NCI-H345 (cell line): ENCODE results near the gene SLC12A3.
A peak's percentile ranks its signal among the peaks of the same experiment; 100 is the strongest.
"Not testable (repeated sequence)": the region's sequence is repeated elsewhere in the genome, so short reads cannot be mapped to it uniquely, and the experiment has no call there.

Experiments used
- DNase-seq: peaks from one replicate; lab custom pipeline; 2025; lab: John Stamatoyannopoulos, UW

Gene SLC12A3

DNA sequence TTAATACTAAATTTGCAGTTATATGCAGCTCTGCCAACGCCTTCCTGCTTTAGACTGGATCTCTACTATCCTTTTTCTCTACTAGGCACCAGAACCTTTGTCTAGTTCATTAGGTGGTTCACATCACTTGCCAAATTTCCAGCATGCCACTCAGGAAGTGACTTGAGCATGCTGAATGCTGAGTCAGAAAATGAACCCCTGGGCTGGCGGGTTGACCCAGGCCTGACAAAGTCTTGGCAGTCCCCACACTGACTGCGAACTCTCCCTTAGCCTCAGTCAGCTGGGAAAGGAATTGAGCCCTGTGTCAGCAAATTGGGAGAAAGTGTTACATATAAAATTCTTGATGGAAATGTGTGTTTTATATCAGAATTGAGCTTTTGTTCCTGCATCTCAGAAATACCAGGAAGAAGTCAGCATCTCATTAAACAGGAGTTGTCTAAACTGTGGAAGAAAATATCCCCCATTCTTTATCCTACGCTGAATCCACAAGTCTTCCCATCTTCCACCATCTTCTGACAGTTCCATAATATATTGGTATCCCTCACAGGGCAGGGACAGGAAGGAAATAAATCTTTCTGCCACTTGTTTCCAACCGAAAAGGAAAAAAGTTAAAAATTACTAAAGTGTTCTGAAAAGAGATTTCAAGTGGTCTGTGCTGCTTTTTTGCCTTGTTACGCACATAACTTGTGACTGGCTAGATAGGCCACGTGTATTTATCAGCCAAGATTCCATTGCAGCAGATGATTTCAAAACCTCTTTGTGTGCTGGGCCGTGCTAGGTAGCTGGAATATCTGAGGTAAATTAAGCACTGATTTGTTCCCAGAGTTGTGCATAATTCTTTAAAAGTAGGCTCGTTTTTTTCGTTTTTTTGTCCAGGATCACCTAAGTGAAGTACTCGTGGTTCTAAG is 16.7 kb upstream of the SLC12A3 start:
- no peak for DNase-seq

DNA sequence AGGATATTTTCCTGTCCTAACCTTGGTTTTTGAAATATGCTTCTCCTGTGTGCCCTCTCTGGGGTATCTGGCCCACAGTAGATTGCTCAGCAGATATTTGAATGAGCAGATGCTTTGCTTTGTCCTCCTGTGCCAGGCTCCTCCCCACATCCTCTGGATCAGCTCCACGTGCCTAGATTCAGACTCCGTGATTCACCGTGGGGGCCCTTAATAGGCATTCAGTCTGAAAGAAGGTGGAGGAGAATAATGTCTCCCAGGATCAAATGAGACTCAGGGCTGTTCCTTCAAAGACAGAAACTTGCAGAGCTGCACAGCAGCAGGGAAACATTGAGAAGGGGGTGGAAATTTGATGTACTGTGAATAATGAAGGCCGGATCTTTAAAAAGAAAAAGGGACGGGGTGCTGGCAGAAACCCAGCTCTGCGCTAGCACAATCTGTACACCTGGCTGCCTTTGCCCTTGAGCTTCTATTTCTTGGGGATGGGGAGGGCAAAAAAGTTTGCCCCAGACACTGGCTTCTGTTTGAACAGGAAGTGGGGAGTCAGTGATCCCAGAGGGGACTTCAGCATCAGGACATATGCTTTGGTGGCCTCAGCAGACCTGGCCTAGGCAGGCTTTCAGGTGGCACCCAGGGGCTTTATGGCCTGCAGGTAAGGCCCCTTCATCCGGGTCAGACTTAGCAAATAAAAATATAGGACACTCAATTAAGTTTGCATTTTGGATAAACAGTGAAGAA is 15.9 kb upstream of the SLC12A3 start:
- no peak for DNase-seq

DNA sequence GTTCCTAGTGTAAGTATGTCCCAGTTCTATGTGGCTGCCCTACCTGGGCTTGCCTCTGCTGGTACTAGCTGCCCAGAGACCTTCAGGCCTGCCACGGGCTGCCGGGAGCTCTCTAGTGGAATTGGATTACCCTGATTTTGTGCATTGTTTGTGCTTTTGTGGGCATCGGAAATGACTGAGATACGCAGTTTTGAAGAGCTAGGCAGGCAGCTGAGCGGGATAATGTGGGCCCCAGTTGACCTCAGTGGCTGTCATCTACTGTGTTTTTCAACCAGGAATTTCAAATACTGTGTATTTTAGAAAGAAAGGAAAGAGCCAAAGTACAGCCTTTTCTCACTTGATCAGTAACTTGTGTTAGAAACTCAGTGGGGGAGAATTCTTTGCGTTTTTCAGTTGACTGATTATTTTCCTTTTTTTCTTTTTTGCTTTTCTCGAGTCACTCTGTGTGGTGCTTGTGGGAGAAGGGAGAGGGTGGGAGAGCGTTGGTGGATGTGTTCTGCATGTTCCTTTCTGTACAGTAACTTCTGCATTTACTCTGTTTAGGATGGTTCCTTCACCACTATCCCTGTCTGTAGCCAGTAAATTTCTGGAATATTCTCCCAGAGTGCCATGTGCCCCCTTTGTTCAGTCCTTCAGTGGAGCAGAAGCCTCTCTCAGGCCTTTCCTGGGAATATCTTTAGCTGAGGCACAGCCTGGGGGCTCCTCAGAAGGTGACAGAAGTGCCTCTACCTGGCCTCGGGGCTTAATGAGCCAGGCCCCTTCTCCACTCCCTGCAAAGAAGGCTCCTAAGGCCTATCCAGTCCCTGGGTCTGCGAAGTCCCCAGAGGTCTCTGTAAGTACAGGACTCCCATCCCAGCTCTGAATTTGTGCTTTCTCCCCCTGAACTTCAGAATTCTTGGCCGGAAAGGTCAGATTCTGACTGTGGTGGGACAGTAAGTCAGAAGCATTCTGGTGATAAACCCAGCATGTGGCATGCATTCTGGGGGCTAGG is 15.0 kb upstream of the SLC12A3 start:
- DNase-seq, result no peak

DNA sequence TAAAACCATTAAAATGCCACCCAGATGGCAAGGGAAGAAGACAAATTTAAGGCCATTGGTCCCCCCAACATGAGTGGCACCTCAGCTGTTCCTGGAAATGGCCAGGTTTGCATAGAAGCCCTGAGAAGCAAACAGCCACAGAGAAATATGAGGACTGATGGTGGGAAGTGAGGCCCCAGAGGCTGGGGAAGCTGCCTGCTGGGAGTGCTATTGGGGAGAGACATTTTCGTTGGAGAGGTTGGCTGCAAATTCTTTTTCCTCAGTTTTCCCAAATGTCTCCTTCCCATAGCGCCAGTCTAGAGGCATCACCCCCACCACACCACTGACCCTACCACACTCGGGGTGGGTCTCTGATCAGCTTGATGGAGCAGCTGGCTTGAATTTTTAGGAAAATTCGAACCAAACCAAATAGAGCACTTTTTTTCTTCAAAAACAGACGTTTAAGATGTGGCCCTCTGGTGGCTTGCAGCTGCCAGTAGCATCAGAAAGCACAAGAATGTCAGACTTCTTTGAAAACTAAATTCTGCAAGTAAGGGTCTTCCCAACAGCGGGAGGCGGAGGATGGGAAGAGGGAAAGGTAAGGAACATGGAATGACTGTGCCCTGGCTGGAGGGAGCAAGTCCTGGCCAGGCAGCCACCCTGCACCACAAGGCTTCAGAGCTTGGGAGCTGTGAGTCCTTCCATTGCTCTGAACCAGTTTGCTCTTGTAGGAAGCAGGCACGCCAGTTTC is 13.2 kb upstream of the SLC12A3 start:
- no peak for DNase-seq

DNA sequence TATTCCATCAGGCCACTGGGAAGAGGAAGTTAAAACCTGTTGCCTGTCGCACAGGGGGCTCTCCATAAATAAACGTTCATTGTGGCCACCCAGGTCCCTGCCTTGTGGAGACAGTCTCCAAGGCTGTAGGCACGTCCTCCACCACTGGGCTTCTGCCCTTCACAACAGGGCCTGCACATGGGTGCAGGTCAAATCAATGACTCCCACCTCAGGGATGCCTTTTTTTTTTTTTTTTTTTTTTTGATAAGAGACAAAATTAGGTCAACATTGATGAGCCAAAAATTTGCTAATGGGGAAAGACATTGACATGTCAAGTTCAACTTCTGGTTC is 12.6 kb upstream of the SLC12A3 start:
- DNase-seq, result no peak

DNA sequence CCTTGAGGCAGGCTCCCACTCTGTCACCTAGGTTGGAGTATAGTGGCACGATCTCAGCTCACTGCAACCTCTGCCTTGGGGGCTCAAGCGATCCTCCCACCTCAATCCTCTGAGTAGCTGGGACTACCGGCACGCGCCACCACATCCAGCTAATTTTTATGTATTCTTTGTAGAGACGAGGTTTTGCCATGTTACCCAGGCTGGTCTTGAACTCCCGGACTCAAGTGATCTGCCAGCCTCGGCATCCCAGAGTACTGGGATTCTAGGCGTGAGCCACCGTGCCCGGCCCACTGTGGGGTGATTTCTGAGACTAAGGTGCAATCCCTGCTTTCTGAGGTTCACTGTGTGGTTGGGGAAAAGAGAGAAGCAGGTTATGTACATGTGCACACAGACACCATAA is 12.0 kb upstream of the SLC12A3 start:
- DNase-seq, result no peak

DNA sequence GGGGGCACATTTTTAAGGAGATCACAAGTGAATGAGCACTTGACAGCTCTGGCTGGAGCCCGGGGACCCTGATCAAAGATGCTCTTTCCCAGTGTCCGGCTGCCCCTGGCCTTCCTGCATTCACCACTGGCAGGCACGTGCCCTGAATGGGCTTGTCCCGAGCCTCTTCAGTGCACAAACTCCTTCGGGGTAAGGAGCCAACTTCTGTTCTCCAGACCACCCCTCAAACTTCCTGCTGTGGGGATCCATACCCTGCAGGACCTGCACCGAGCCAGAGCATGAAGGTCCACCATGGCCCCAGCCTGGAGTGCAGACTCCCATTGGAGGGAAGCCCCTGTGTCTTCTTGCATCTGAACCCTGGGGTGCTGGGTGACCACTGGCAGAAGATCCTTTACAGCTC is 9.8 kb upstream of the SLC12A3 start:
- DNase-seq, result no peak

DNA sequence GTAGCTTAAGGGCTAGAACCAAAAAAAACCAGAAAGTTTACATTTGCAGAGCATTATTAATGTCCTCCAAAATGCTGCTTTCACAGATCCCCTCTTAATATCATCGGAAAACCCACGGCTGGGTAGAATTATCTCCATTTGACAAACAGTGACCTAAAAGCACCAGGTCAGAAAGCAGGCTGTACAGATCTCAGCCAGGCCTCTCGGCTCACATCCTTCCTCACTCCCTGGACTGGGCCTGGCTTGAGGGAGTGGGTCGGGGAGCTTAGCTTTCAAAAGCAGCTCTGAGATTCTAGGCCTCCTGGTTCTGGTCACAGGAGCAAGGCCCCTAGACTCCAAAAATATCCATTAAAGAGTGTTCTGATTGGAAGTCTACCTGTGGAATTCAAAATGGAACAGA is 9.1 kb upstream of the SLC12A3 start:
- DNase-seq, result no peak

DNA sequence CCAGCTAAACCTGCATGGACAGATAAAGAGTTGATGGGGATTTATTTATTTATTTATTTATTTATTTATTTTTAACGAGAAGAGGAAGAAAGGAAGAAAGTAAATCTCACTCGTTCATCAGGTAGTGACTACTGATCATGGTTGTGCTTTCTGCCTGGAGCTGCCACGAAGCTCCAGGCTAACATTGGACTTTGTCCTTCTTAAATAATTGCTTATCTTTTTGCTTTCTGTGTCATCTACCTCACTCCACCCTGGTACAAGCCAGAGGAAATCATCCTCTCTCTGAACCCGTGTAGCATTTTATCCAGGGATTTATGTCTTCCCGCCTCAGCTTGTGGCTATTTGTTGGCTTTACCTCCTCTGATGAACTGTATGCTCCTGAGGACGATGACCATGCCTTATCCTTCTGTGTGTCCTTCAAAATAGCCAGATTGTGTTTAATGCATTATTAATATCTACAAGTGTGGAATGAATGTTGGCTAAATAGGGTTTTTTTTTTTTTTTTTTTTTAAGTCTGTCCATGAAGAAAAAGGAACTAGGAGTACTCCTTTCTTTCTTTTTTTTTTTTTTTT is 8.0 kb upstream of the SLC12A3 start:
- DNase-seq, result no peak

DNA sequence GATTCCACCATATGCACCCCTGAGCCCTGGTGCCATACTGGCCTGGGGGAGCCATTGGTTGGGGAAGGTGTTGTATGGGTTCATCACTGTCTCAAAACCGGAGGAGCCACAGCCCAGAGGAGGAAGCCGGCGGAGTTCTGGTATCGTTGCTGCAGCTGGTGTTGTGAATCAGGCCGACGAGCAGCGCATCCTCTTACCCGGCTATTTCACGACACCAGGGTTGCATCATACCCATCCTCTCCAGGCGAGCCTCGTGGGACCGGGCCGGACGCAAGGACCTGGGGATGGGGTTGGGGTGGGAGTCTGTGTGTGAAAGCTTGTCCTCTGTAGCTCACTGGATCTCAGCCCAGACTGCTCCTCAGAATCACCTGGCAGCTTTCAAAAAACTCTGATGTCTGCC is 6.6 kb upstream of the SLC12A3 start:
- DNase-seq, result no peak

DNA sequence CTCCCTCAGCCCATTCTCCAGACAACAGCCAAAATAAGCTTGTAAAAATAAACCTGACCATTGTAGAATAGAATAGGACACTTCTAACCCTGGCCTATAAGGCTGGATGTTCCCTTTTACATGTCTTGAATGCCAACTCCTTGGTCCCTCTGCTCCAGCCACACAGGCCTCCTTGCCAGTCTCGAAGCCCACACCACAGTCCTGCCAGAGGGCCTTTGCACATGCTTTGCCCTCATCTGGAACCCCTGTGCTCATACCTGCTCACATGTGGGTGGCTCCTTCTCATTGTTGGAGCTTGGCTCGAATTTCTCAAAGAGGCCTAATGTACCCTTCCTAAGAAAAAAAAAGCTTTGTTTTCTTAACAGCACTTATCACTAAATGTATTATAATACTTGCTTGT is 5.4 kb upstream of the SLC12A3 start:
- no peak for DNase-seq

DNA sequence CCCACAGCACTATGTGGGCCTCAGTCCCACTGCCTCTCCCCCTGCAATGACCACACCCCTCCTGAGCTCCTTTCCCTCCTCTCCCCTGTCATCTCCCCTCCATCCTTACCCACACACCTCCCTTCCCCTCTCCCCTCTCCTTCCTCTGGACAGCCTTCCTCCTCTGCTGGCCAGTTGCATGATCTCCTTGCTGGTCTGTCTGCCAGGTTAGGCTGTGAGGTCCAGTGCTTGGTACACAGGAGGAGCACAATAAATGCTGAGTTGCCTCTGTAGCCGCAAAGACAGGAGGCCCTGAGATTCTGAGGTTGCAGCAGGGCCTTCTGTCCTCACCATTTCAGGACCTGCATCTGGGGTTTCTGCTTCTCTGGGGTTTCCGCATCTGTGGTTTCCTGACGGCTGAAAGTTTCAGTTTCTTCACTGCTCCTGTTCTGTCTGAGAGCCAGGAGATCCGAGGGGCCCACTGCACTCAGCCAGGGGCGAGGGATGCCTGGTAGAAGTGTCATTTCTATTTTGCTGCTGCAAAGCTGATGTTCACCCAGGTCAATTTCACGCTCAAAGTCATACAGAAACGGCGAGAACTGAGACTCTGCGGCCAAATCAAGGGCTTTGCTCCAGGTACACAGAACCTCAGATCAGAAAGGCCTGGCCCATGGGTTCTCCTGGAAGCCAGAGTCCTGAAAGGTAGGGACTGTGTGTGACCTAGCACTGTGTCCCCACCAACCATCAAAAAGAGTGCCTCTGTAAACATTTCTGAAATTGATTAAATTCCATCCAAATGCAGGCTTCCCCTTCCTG is 4.6 kb upstream of the SLC12A3 start:
- DNase-seq, result no peak

DNA sequence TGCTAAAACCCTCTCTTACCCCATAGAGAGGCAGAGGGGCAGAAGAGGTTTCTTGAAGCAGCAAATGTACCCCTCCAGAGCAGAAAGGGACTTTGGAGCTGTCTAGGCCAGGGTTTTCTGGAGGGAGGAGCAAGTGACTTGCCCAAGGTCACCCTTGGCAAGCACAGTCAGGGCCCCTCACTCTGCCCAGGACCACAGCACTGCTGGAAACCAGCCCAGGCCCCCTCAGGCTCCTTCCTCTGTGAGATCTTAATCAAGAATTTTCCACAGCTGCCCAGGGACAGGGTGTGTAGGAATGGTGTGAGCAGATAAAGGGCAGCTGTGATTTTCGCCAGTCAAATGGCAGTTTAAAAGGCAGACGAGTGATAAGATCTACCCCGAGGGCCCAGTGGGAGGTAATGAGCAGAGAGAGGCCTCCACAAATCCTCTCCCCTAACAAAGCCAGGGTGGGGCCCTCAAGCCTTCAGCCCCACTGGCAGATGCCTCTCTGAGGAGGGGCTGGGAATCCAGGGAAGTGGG is 3.9 kb upstream of the SLC12A3 start:
- no peak for DNase-seq

DNA sequence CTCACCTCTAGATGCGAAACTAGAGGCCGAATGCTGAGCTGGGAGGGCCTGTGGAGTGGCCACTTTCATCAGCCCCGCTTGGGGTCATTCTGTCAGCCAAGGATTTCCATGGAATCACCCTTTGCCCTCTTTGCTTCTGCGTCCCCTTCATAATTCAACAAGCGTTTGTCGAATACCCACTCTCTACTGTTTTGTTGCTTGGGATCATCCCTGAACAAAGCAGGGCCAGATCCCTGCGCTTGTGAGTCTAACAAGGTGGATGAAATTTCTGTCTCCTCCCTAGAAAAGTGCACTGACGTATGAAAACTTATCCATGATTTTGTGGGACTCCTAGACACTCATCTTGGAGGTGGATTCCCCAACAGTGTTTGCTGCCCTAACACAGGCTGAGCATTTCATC is 3.3 kb upstream of the SLC12A3 start:
- no peak for DNase-seq

DNA sequence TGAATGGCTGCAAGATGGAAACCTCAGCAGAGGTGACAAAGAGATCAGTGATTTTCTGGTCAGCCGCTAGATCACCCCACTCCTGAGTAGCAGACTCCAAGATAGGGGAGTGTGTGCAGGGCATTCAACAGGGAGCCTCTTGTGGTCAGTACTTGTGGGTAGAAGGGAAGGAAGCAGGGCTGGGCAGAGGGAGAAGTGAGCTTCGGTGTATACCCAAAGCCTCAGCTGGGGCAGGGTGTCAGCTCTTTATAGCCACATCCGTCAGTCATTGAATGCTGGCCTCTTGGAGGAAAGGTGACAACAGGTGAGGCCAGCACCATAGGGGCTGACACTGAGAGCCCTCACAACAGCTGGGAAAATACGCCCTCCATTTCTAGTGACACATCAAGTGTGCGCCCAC is 2.2 kb upstream of the SLC12A3 start:
- DNase-seq, result no peak

DNA sequence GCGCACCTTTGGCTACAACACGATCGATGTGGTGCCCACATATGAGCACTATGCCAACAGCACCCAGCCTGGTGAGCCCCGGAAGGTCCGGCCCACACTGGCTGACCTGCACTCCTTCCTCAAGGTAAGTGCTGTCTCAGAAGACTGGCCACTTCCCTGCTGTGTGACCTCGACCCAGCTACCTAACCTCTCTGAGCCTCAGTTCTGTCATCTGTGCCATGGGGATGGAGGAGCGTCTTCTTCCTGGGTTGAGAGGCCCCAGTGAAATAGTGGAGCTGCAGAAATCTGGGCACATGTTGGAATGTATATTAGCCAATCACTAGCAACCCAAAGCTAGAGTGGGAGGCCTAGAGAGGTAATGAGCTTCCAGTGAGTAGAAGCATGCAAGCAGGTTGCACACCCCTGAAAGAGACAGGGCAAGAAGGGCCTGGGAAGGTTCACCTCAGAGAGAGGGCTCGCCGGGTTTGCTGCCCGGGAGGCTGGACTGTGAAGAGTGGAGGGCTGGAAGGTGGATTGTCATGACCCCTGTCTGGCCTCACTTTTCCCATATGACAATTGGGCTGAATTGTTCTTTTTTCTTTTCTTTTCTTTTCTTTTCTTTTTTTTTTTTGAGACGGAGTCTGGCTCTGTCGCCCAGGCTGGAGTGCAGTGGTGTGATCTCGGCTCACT is 521 bp downstream of the SLC12A3 start:
- DNase-seq, result no peak

DNA sequence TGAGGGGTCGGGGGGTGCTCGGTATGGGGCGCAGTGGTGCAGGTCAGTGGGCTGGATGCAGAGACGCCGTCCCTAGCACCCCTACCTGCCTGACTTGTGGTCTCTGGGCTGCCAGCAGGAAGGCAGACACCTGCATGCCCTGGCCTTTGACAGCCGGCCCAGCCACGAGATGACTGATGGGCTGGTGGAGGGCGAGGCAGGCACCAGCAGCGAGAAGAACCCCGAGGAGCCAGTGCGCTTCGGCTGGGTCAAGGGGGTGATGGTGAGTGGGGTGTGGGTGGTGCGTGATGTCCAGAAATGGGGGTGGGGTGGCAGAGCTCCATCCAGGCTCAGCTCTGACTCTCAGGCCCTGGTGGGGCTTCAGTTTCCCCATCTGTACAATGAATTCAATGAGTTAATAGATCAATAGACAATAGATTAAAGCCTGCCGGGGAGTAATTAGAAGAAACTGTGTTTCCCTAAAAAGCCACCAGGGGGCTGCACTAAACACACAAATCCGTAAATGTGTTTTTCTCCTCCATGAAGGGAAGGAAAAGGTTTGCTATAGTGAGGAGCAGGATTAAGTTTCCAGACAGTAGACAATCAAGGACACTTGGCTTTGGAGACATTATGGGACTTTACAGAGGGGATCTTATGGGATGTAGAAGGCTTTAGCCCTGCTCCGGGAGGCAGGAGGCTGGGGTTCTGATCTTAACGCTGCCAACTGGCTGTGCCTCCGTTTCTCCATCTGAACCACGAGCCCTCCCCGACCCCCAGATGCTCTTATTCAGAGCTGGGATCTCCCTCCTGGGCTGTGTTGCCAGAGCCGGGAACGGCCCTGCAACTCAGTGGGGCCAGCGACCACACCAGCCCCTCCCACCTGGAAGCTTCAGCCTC is 2.2 kb downstream of the SLC12A3 start:
- DNase-seq, result peak; percentile 42

DNA sequence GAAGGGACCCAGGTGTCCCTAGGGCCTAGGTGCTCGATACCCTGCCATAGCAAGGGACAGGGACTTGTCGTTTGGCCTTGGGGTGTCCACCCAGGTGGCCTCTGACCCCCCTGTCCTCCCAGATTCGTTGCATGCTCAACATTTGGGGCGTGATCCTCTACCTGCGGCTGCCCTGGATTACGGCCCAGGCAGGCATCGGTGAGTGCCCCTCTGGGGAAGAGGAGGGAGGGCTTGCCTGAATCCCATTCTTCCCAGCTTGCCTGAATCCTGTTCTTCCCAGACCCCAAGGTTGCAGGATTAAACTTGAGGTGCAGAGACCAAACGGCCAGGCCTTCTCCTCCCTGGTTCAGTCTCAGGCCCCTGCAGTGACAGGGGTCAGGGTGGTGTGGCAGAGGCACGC is 3.2 kb downstream of the SLC12A3 start:
- no peak for DNase-seq

DNA sequence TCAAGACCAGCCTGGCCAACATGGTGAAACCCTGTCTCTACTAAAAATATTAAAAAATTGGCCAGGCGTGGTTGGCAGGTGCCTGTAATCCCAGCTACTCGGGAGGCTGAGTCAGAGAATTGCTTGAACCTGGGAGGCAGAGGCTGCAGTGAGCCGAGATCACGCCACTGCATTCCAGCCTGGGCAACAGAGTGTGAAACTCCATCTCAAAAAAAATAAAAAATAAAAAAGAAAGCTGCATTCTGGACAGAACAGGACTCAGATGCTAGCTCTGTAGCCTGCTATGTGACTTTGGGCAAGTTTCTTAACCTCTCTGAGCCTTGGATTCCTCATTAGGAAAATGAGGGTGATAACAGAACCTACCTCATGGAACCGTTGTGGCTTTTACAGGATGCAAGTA is 3.8 kb downstream of the SLC12A3 start:
- DNase-seq, result not testable (repeated sequence)
